Heart right ventricle (tissue), 16 donors: Measurements from ENCODE around the gene TJP1. TPM values are rescaled to one million over a fixed set of nuclear protein-coding genes. Genes with fewer than 3 reads are reported as not detected.

ENCODE experiments used
- ATAC-seq, 8 donors: fragments of 200-7000 bp; cut with Tn5 transposase; one replicate each; pipeline ENCODE4 v1.9.1; 2020; ENCODE audit warnings: mild to moderate bottlenecking in 8 of 8, moderate library complexity in 8 of 8, moderate number of reproducible peaks in 1 of 8
- DNase-seq, 2 donors: peaks; one replicate each; pipeline ENCODE4 v3.0.0-alpha.2; 2020
- H3K27ac ChIP-seq, 10 donors: fragments of 200-600 bp; sonication (generic) in 2 of 10; one replicate each; pipeline versions ENCODE4 v1.5.0 to v1.8.0; 2020 to 2022; ENCODE audit warnings: mild to moderate bottlenecking in 3 of 10
- H3K27me3 ChIP-seq, 7 donors: fragments of 200-600 bp; one replicate each; pipeline ENCODE4 v1.8.0; 2021 to 2022; ENCODE audit warnings: mild to moderate bottlenecking in 2 of 7
- H3K36me3 ChIP-seq, 9 donors: fragments of 200-600 bp; sonication (generic) in 1 of 9; one replicate each; pipeline versions ENCODE4 v1.5.0 to v1.8.0; 2020 to 2022; ENCODE audit warnings: mild to moderate bottlenecking in 2 of 9
- H3K4me1 ChIP-seq, 9 donors: fragments of 200-600 bp; sonication (generic) in 1 of 9; one replicate each; pipeline versions ENCODE4 v1.5.0 to v1.8.0; 2020 to 2022; ENCODE audit warnings: mild to moderate bottlenecking in 4 of 9
- H3K4me3 ChIP-seq, 10 donors: fragments of 200-600 bp; sonication (generic) in 2 of 10; one replicate each; pipeline versions ENCODE4 v1.5.0 to v1.8.0; 2020 to 2022; ENCODE audit warnings: mild to moderate bottlenecking in 7 of 10, moderate library complexity in 2 of 10
- H3K9me3 ChIP-seq, 11 donors: fragments of 200-600 bp in 10 of 11; sonication (generic) in 2 of 11; one replicate each; pipeline versions ENCODE4 v1.5.0 to v1.8.0; 2013 to 2022; ENCODE audit warnings: mild to moderate bottlenecking in 2 of 11, control low read depth in 1 of 11, moderate library complexity in 1 of 11
- CTCF ChIP-seq, 9 donors: fragments of 200-600 bp; sonication (generic) in 2 of 9; IDR thresholded peaks; one replicate each; pipeline versions ENCODE4 v1.5.0 to v1.8.0; 2021 to 2022; ENCODE audit warnings: antibody characterized with exemption in 9 of 9, mild to moderate bottlenecking in 5 of 9, moderate library complexity in 1 of 9
- WGBS, 2 donors: extraction: QIAGEN DNeasy Blood & Tissue Kit; methylation state at CpG; one replicate each; pipeline ENCODE4 v1.1.7; 2013; ENCODE audit warnings: inconsistent platforms in 1 of 2; 5-methylcytosine and 5-hydroxymethylcytosine counted together
- intact Hi-C, 10 donors: fragments of 100-400 bp; cut with DNase I; formaldehyde crosslinking; loops; one replicate each; pipeline versions ENCODE4 v1.11.1 to v1.14.2; 2022
- polyA plus RNA-seq, 2 donors: library from polyadenylated mRNA; stranded (reverse); fragments of 200-250 nt; gene quantifications; one replicate each; pipeline ENCODE4 v1.2.3, GENCODE V29; 2013
- total RNA-seq, 10 donors: library from RNA; stranded (reverse); fragmentation: NEBNext Ultra II Directional in 3 of 10; extraction: Animal tissue kit (Norgen Biotek cat#: 25700) in 3 of 10; gene quantifications; one replicate each; pipeline versions ENCODE4 v1.2.1 to v1.2.4, GENCODE V29; 2021 to 2023
- donor health status: Arrhythmogenic right ventricular cardiomyopathy.
- donor health status: ischemic (EF 13 %, LVEDD 7.1; RV severe dilation, severe dysfunction).
- donor health status: healthy with polysubstance abuse.
- donor health status: DM: no; HTN: yes; CAD: no.
- donor health status: DM: no; HTN: no; CAD: no.
- donor health status: ischemic (EF 25% LVEDD 6.9; RV normal size, moderate dysfunction).
- donor health status: ischemic (EF 25% LVEDD 5.7; RV mildly dilated, moderate dysfunction).
- donor health status: healthy.
- donor health status: DM: yes; HTN: yes; CAD: no.
- donor health status: Ischemic cardiomyopathy.
- donor health status: ischemic (EF 35%, LVEDD 5.7; RV mildly dilated, moderate dysfunction).
- donor health status: nonischemic (EF 11% LVEDD 7.7; RV severe dilation, severe dysfunction).
- donor health status: DM: yes; HTN: yes; CAD: no.
- donor health status: PGD.
- donor health status: ischemic (EF 29% LVEDD 5.4; RV normal size, mild dysfunction).
- donor health status: nonischemic (EF 23%, LVEDD 6.1; RV moderate dilation, normal function).

The TJP1 gene
- total and polyA plus RNA-seq, 12 donors, result 22.8 to 166 (median 118) TPM

DNA sequence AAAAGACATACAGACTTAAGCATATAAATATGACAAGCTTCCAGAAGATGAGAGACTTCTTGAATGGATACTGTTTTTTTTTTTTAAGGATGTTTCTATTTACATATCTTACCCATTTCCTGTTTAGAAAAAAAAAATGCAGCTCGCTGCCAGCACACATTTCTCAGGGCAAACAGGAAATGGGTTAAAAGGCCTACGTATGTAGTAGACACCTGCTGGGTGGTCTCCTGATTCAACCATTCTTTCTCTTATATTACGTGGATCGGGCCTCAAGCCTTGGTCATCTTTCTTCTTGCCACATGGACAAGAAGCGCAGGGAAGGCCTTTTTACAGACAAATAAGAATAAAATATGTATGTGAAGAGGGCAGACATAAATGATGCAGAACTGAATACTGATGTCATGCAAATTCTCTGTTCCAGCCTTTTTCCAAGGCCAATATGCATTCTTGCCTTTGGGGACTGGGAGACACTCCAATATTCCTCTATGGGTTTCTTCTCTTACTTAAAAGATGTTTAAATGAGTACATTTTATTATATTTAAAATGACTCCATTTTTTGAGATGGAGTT lies 35.0 kb upstream of the TJP1 start:
- H3K4me3 ChIP-seq, result no peak overlapping the region
- intact Hi-C loops, result no loop called here
- WGBS, 2 donors, result 78 to 85% methylated on average over 5 of the region's 5 CpGs
- no peak for DNase-seq
- no peak for ATAC-seq
- H3K27me3 ChIP-seq, result no peaks in the 10 kb centered on the region
- H3K9me3 ChIP-seq, result peaks cover 0 to 6% (median 0%) of the 10 kb centered on the region in 11 donors
- TF ChIP-seq CTCF (IDR thresholded peaks at IDR 0.05), result no peak
- H3K4me1 ChIP-seq, result peaks cover 0 to 31% (median 5%) of the 10 kb centered on the region in 9 donors
- H3K27ac ChIP-seq, result no peak overlapping the region
- H3K36me3 ChIP-seq, result no peaks in the 10 kb centered on the region

DNA sequence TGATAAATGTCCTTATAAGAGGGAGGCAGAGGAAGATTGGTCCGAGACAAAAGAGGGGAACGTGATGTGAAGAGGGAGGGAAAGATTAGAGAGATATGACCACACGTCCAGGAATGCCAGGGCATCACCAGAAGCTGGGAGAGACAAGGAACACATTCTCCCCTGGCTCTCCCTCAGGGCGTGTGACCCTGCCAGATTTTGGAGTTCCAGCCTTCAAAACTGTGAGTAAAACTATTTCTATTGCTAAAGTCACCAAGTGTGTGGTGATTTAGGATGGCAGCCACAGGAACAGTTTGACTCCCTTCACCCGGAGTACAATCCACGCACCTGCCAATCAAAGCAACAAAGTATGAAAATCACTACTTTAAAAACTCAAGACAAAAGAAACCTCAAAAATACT lies 32.1 kb upstream of the TJP1 start:
- no peaks in the 10 kb centered on the region for H3K36me3 ChIP-seq
- peaks cover 0 to 29% (median 7%) of the 10 kb centered on the region in 11 donors for H3K9me3 ChIP-seq
- intact Hi-C loops, result no loop called here
- ATAC-seq, result no peak
- no peak overlapping the region for H3K27ac ChIP-seq
- TF ChIP-seq CTCF (IDR thresholded peaks at IDR 0.05), result no peak
- DNase-seq, result no peak
- 52 to 63% methylated on average over 6 of the region's 6 CpGs for WGBS, 2 donors
- H3K4me3 ChIP-seq, result no peak overlapping the region
- no peaks in the 10 kb centered on the region for H3K27me3 ChIP-seq
- H3K4me1 ChIP-seq, result peaks cover 0 to 15% (median 0%) of the 10 kb centered on the region in 9 donors

- DNase-seq (no peak), ATAC-seq (no peak)
- Histone ChIP-seq H3K9me3 (peaks cover 0 to 31% (median 7%) of the 10 kb centered on the region in 11 donors), H3K4me1 (peaks cover 0 to 10% (median 0%) of the 10 kb centered on the region in 9 donors), H3K36me3 (no peaks in the 10 kb centered on the region), H3K27me3 (no peaks in the 10 kb centered on the region), H3K27ac (no peak overlapping the region), H3K4me3 (no peak overlapping the region)
- intact Hi-C loops, result no loop called here
- 88 to 89% methylated on average over 8 of the region's 8 CpGs for WGBS, 2 donors
- TF ChIP-seq CTCF (IDR thresholded peaks at IDR 0.05), result no peak
These were observed 31.1 kb upstream of the TJP1 start for GRCh38 chr15:29853211-29853987.

DNA sequence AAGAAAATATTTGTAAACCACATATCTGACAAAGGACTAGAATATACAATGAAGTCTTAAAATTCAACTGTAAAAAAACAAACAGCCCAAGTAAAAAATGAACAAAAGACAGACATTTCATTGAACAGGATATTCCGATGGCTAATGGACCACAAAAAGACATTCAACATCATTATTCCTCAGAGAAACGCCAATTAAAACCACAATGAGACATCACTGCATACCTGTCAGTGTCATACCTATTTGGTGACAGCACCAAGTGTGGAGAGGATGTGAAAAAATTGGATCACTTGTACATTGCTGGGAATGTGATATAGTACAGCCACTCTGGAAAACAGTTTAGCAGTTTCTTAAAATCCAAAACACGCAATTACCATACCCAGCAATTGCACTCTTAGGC lies 29.9 kb upstream of the TJP1 start:
- no peaks in the 10 kb centered on the region for H3K27me3 ChIP-seq

More for the DNA sequence above, 29.9 kb upstream of the TJP1 start:
- ATAC-seq (no peak), DNase-seq (no peak)
- Histone ChIP-seq H3K9me3 (peaks cover 0 to 43% (median 13%) of the 10 kb centered on the region in 11 donors), H3K4me3 (no peak overlapping the region), H3K4me1 (peaks cover 0 to 9% (median 0%) of the 10 kb centered on the region in 9 donors), H3K27ac (no peak overlapping the region), H3K36me3 (no peaks in the 10 kb centered on the region)
- no peak for TF ChIP-seq CTCF (IDR thresholded peaks at IDR 0.05)
- intact Hi-C loops, result no loop called here
- 93 to 94% methylated on average over 3 of the region's 3 CpGs for WGBS, 2 donors
